SK-N-SH (cell line): ENCODE data around the gene NOP9. TPM values are rescaled to one million over a fixed set of nuclear protein-coding genes. Genes with fewer than 3 reads are reported as not detected.

Experiments
- CTCF ChIA-PET: fragments of 300-600, 350-600 bp; formaldehyde crosslinking; extraction: SDS; loops from one replicate; lab custom pipeline; 2021; lab: Yijun Ruan, JAX
- POLR2A ChIA-PET: fragments of 350-600 bp; sonication (Branson Sonifier 250); formaldehyde crosslinking; extraction: SDS; loops from one replicate; lab custom pipeline; 2020; ENCODE audit warnings: antibody characterized with exemption, inconsistent platforms; lab: Yijun Ruan, JAX
- DNase-seq: peaks from one replicate; pipeline ENCODE4 v3.0.0; 2012
- H2AFZ ChIP-seq: fragments of 200-600 bp; sonication (generic); 2 replicates; pipeline ENCODE4 v1.8.1; 2016; ENCODE audit warnings: antibody characterized with exemption, mild to moderate bottlenecking, low read depth
- H3F3A ChIP-seq: fragments of 200-600 bp; sonication (generic); replicated peaks from 2 replicates; pipeline ENCODE3; 2016; ENCODE audit warnings: antibody characterized with exemption, mild to moderate bottlenecking; ENCODE audit not compliant: insufficient read depth
- H3K27ac ChIP-seq, 2 experiments: fragments of 200-500 bp in 1 of 2; fragments of 200-600 bp in 1 of 2; sonication (Bioruptor generic) in 1 of 2; sonication (generic), shearing (Covaris generic) in 1 of 2; 2 replicates each; pipeline versions ENCODE4 v1.5.1 to v1.6.1; 2014 to 2016; ENCODE audit warnings: low read depth in 2 of 2, inconsistent platforms in 1 of 2, low read length in 1 of 2, mild to moderate bottlenecking in 1 of 2, mixed read lengths in 1 of 2
- H3K27me3 ChIP-seq: fragments of 200-600 bp; sonication (generic), shearing (Covaris generic); 2 replicates; pipeline ENCODE4 v1.6.1; 2016; ENCODE audit warnings: mixed run types; ENCODE audit not compliant: insufficient read depth
- H3K36me3 ChIP-seq, 2 experiments: fragments of 200-500 bp in 1 of 2; fragments of 200-600 bp in 1 of 2; sonication (Bioruptor generic) in 1 of 2; sonication (generic) in 1 of 2; replicated peaks in 1 of 2; 2 replicates each; pipeline versions ENCODE3 to v1.5.1; 2014 to 2016; ENCODE audit warnings: low read length in 1 of 2, mild to moderate bottlenecking in 1 of 2; ENCODE audit not compliant: insufficient read depth in 2 of 2, control insufficient read depth in 1 of 2
- H3K4me1 ChIP-seq, 2 experiments: fragments of 200-500 bp in 1 of 2; fragments of 200-600 bp in 1 of 2; sonication (Bioruptor generic) in 1 of 2; sonication (generic), shearing (Covaris generic) in 1 of 2; 2 replicates each; pipeline versions ENCODE4 v1.5.1 to v1.6.1; 2014 to 2016; ENCODE audit warnings: low read depth in 1 of 2, low read length in 1 of 2, mixed run types in 1 of 2; ENCODE audit not compliant: insufficient read depth in 2 of 2, control insufficient read depth in 1 of 2
- H3K4me2 ChIP-seq: fragments of 200-600 bp; sonication (generic), shearing (Covaris generic); 2 replicates; pipeline ENCODE4 v1.6.1; 2017; ENCODE audit warnings: mixed run types
- H3K4me3 ChIP-seq, 2 experiments: fragments of 200-500 bp in 1 of 2; fragments of 200-600 bp in 1 of 2; sonication (Bioruptor generic) in 1 of 2; sonication (generic), shearing (Covaris generic) in 1 of 2; 2 replicates each; pipeline versions ENCODE4 v1.5.1 to v1.8.1; 2014 to 2016; ENCODE audit warnings: low read depth in 2 of 2, inconsistent platforms in 1 of 2, low read length in 1 of 2, mild to moderate bottlenecking in 1 of 2, mixed read lengths in 1 of 2, moderate library complexity in 1 of 2
- H3K79me2 ChIP-seq: fragments of 200-600 bp; sonication (generic); 2 replicates; pipeline ENCODE4 v1.8.1; 2017; ENCODE audit warnings: mild to moderate bottlenecking; ENCODE audit not compliant: insufficient read depth
- H3K9ac ChIP-seq: fragments of 200-600 bp; sonication (generic); 2 replicates; pipeline ENCODE4 v1.6.1; 2017; ENCODE audit warnings: mixed run types
- H3K9me2 ChIP-seq: fragments of 200-600 bp; sonication (generic); 2 replicates; pipeline ENCODE4 v1.6.1; 2017; ENCODE audit warnings: mixed run types
- H3K9me3 ChIP-seq: fragments of 200-600 bp; sonication (generic); 2 replicates; pipeline ENCODE4 v1.6.1; 2017; ENCODE audit warnings: mixed run types, mild to moderate bottlenecking, moderate library complexity
- H4K20me1 ChIP-seq: fragments of 200-600 bp; sonication (generic); 2 replicates; pipeline ENCODE4 v1.6.1; 2017; ENCODE audit warnings: mild to moderate bottlenecking, mixed run types; ENCODE audit not compliant: insufficient read depth
- EP300 ChIP-seq, 2 experiments: IDR thresholded peaks; 2 replicates each; pipeline versions ENCODE4 v1.4.0 to v1.6.1; 2012; ENCODE audit warnings: borderline replicate concordance in 1 of 2, low read depth in 1 of 2, low read length in 1 of 2
- EZH2phosphoT487 ChIP-seq: fragments of 200-600 bp; sonication (generic); IDR thresholded peaks from 2 replicates; pipeline ENCODE4 v1.6.1; 2017; ENCODE audit warnings: low read depth, mixed run types, mild to moderate bottlenecking, antibody characterized with exemption, moderate library complexity, borderline replicate concordance
- FOXM1 ChIP-seq: IDR thresholded peaks from 2 replicates; pipeline ENCODE4 v1.4.0; 2012; ENCODE audit warnings: low read depth, mild to moderate bottlenecking
- MAX ChIP-seq: IDR thresholded peaks from 2 replicates; pipeline ENCODE4 v1.4.0; 2012; ENCODE audit warnings: low read depth
- MEF2A ChIP-seq: IDR thresholded peaks from 2 replicates; pipeline ENCODE4 v1.4.0; 2012; ENCODE audit warnings: low read depth, borderline replicate concordance
- POLR2AphosphoS5 ChIP-seq: IDR thresholded peaks from 2 replicates; pipeline ENCODE4 v1.6.1; 2012; ENCODE audit warnings: low read depth, low read length
- REST ChIP-seq: IDR thresholded peaks from 2 replicates; pipeline ENCODE4 v1.6.1; 2012; ENCODE audit warnings: mild to moderate bottlenecking, low read depth, low read length, moderate library complexity
- TEAD4 ChIP-seq: IDR thresholded peaks from 2 replicates; pipeline ENCODE4 v1.4.0; 2012; ENCODE audit warnings: mild to moderate bottlenecking, borderline replicate concordance; ENCODE audit not compliant: insufficient read depth
- ZBTB33 ChIP-seq: IDR thresholded peaks from 2 replicates; pipeline ENCODE4 v1.4.0; 2012; ENCODE audit warnings: low read depth, borderline replicate concordance
- WGBS: methylation state at CpG from one replicate; pipeline ENCODE4 v1.1.6; 2017; ENCODE audit warnings: low lambda C conversion rate; 5-methylcytosine and 5-hydroxymethylcytosine counted together
- polyA plus RNA-seq, 3 experiments: library from polyadenylated mRNA; depleted of rRNA; stranded (reverse); fragments of >200 nt; gene quantifications; 2 replicates each; pipeline ENCODE4 v1.2.3, GENCODE V29; 2012

The NOP9 gene
- polyA plus RNA-seq, 1 of the 3 experiments (the other 2 are of a cell fraction), result 11.9 TPM

GRCh38 chr14:24334431-24335291, 35.0 kb downstream of the NOP9 start, which contains the start of gene ADCY4:
Gene ADCY4 (minus strand): TSS chr14:24335071. CDS start chr14:24334652, 419 bp downstream.
- Histone ChIP-seq H3K36me3 (no peaks in the 10 kb centered on the region), H3K4me3 (peak within 1 kb of the TSS; percentile 30 to 46; a peak in 3 of 4 replicates), H3K4me2 (peak within 1 kb of the TSS; percentile 69), H3K27me3 (peaks cover 36% of the 10 kb centered on the region), H3F3A (no peaks in the 10 kb centered on the region), H3K9me3 (no peaks in the 10 kb centered on the region), H3K9ac (no peak within 1 kb of the TSS), H3K9me2 (no peaks in the 10 kb centered on the region), H3K27ac (no peak within 1 kb of the TSS), H2AFZ (peak within 1 kb of the TSS; percentile 48; the same call in 1 of the 2 replicates), H3K4me1 (peaks cover 0 to 21% of the 10 kb centered on the region in 2 experiments; a peak in 1 of 4 replicates), H3K79me2 (no peaks in the 10 kb centered on the region), H4K20me1 (no peaks in the 10 kb centered on the region)
- DNase-seq, result peak; percentile 60
- 21% methylated on average over 42 of the region's 65 CpGs for WGBS
- ChIA-PET CTCF (interaction anchor here (1.0 to 12.7 kb wide), 25 partner anchors 7 to 753 kb away, joined by 3 to 445 read pairs (median 11); partner anchors contain the start of genes CBLN3, CIDEB, DHRS1 and KHNYN), POLR2A (interaction anchor here (1.3 to 1.5 kb wide), 2 partner anchors 32 to 102 kb away, joined by 4 to 14 read pairs; no protein-coding TSS in a partner anchor)
- TF ChIP-seq REST, result no peak

DNA sequence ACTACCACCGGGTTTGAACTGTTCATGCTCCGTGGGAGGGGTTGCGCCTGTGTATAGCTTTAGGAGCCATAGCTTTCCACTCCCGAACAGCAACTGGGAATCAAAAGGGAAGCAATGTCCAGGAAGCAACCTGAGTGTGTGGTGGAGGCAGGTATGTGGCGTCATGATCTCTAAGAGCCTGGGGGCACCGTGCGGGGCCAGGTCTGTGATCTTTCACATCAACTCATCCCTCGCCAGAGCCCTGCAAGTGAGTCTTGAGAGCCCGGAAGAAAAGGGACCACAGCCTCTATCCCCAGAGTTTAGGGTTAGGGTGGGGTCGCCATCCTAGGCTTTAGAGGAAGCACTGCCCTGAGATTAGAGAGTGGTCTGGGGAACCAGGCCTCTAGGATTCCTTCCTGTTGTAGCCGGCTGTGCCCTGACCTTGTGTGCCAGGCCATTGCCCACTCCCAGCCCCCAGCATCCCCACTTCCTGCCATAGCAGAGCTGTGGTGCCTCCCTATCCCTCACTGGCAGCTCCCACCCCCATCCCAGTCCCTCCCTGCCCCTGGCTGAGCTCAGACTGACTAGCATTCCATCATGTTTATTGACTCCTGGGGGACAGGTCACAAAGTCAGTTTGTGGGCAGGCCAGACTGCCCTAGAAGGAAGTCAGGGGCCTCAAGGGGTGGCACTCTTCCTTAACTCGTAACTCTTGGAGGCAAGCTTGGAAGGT, 36.0 kb downstream of the NOP9 start:
- no peaks in the 10 kb centered on the region for H3K79me2 ChIP-seq
- H3K4me1 ChIP-seq, result peaks cover 0 to 21% of the 10 kb centered on the region in 2 experiments; a peak in 1 of 4 replicates
- no peaks in the 10 kb centered on the region for H3K36me3 ChIP-seq
- TF ChIP-seq EZH2phosphoT487 (no peak), ZBTB33 (no peak), MAX (no peak), EP300 (IDR thresholded peaks at IDR 0.05; ENCODE audit: borderline replicate concordance in 1 of 2, low read depth in 1 of 2, low read length in 1 of 2) (no peak), POLR2AphosphoS5 (no peak), TEAD4 (no peak), FOXM1 (no peak), MEF2A (no peak)
- H3K4me2 ChIP-seq, result no peak overlapping the region
- H3F3A ChIP-seq, result no peaks in the 10 kb centered on the region
- no peaks in the 10 kb centered on the region for H3K9me2 ChIP-seq
- H2AFZ ChIP-seq, result no peak overlapping the region
- peak; percentile 32 for DNase-seq
- no peaks in the 10 kb centered on the region for H3K9me3 ChIP-seq
- ChIA-PET CTCF (interaction anchor here (1.4 to 12.7 kb wide), 6 partner anchors 10 to 102 kb away, joined by 4 to 445 read pairs (median 44); partner anchors contain the start of genes CBLN3, CIDEB, KHNYN and SDR39U1), POLR2A (interaction anchor here (1.5 kb wide), 1 partner anchor 96 kb away, joined by 4 read pairs; no protein-coding TSS in a partner anchor)
- no peak overlapping the region for H3K4me3 ChIP-seq
- H3K27me3 ChIP-seq, result peaks cover 46% of the 10 kb centered on the region
- no peak overlapping the region for H3K27ac ChIP-seq
- WGBS, result 86% methylated on average over 8 of the region's 12 CpGs
- no peaks in the 10 kb centered on the region for H4K20me1 ChIP-seq
- H3K9ac ChIP-seq, result no peak overlapping the region
